ENCODE results near the gene TIGD2. TPM values are rescaled to one million over a fixed set of nuclear protein-coding genes. Genes with fewer than 3 reads are reported as not detected.

Gene TIGD2
- total and polyA plus RNA-seq, 3 donors from 2014 or later, result 4.0 to 11.5 (median 9.3) TPM

DNA sequence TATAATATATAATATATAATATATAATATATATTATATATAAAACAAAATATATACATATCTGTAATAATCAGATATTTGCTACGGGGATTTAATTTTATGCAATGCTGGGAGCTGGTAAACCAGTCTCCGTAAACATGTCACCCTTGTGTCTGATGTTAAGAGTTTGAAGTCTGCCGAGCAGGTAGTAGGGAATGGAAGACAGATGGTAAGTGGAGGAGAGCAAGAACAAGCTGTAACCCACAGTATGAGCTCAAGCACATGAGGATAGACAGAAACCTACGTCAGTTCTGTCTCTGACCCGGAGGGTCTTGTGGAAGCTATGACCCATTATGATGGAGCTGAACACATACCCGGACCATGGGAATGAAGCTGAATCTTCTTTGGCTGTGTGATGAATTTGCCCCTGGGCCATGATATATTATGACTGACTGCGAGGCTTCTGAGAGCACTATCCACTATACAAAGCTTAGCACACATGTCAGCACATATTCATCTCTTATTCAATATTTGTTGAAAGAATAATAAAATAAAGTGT lies 46.2 kb downstream of the TIGD2 start:
- TF ChIP-seq, protein P1, sequence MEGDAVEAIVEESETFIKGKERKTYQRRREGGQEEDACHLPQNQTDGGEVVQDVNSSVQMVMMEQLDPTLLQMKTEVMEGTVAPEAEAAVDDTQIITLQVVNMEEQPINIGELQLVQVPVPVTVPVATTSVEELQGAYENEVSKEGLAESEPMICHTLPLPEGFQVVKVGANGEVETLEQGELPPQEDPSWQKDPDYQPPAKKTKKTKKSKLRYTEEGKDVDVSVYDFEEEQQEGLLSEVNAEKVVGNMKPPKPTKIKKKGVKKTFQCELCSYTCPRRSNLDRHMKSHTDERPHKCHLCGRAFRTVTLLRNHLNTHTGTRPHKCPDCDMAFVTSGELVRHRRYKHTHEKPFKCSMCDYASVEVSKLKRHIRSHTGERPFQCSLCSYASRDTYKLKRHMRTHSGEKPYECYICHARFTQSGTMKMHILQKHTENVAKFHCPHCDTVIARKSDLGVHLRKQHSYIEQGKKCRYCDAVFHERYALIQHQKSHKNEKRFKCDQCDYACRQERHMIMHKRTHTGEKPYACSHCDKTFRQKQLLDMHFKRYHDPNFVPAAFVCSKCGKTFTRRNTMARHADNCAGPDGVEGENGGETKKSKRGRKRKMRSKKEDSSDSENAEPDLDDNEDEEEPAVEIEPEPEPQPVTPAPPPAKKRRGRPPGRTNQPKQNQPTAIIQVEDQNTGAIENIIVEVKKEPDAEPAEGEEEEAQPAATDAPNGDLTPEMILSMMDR (IDR thresholded peaks at IDR 0.05), result no peak
- TF ChIP-seq POLR2A (IDR thresholded peaks at IDR 0.05), result no peak
- DNase-seq, result no peak
- H3K4me3 ChIP-seq, result no peak overlapping the region
- H3K4me1 ChIP-seq, result peaks cover 5% of the 10 kb centered on the region
- H3K27ac ChIP-seq, result no peak overlapping the region
- H3K27me3 ChIP-seq, result no peaks in the 10 kb centered on the region
- H3K9me3 ChIP-seq, result no peaks in the 10 kb centered on the region
- no peaks in the 10 kb centered on the region for H3K36me3 ChIP-seq (ENCODE audit: low read depth, missing control alignments)
- intact Hi-C loops (cut with DNase I; ENCODE audit: low total_unique reads), result no loop called here
- 90 to 96% methylated on average over 7 of the region's 7 CpGs for WGBS, 2 donors

- intact Hi-C loops (cut with DNase I; ENCODE audit: low total_unique reads), result no loop called here
- H3K36me3 ChIP-seq (ENCODE audit: low read depth, missing control alignments), result no peaks in the 10 kb centered on the region
- DNase-seq, result no peak
- H3K9me3 ChIP-seq, result no peaks in the 10 kb centered on the region
- H3K27ac ChIP-seq, result no peak overlapping the region
- 15 to 32% methylated on average over 2 of the region's 2 CpGs for WGBS, 2 donors
- H3K4me3 ChIP-seq, result no peak overlapping the region
- no peaks in the 10 kb centered on the region for H3K27me3 ChIP-seq
- no peak for TF ChIP-seq POLR2A (IDR thresholded peaks at IDR 0.05)
- TF ChIP-seq, protein P1 (IDR thresholded peaks at IDR 0.05), result peak; percentile 44 to 72 (median 49)
- H3K4me1 ChIP-seq, result peaks cover 5% of the 10 kb centered on the region
Measured at GRCh38 chr4:89158884-89159503, 47.7 kb downstream of the TIGD2 start.

GRCh38 chr4:89160806-89161205 lies 49.5 kb downstream of the TIGD2 start:
- H3K27ac ChIP-seq, result no peak overlapping the region
- no peak for DNase-seq
- H3K9me3 ChIP-seq, result no peaks in the 10 kb centered on the region
- WGBS, 2 donors, result 78 to 82% methylated on average over 2 of the region's 2 CpGs
- TF ChIP-seq POLR2A (IDR thresholded peaks at IDR 0.05), result no peak
- TF ChIP-seq, protein P1 (IDR thresholded peaks at IDR 0.05), result no peak
- no peaks in the 10 kb centered on the region for H3K36me3 ChIP-seq (ENCODE audit: low read depth, missing control alignments)
- peaks cover 5% of the 10 kb centered on the region for H3K4me1 ChIP-seq
- no peak overlapping the region for H3K4me3 ChIP-seq
- intact Hi-C loops (cut with DNase I; ENCODE audit: low total_unique reads), result no loop called here
- H3K27me3 ChIP-seq, result no peaks in the 10 kb centered on the region

- WGBS, 2 donors, result 89 to 92% methylated on average over 2 of the region's 2 CpGs
- H3K4me1 ChIP-seq, result peaks cover 5% of the 10 kb centered on the region
- TF ChIP-seq, protein P1 (IDR thresholded peaks at IDR 0.05), result no peak
- TF ChIP-seq POLR2A (IDR thresholded peaks at IDR 0.05), result no peak
- H3K9me3 ChIP-seq, result no peaks in the 10 kb centered on the region
- H3K27me3 ChIP-seq, result no peaks in the 10 kb centered on the region
- H3K4me3 ChIP-seq, result no peak overlapping the region
- H3K27ac ChIP-seq, result no peak overlapping the region
- H3K36me3 ChIP-seq (ENCODE audit: low read depth, missing control alignments), result no peaks in the 10 kb centered on the region
- no peak for DNase-seq
- intact Hi-C loops (cut with DNase I; ENCODE audit: low total_unique reads), result no loop called here
Measured at GRCh38 chr4:89161841-89162240, 50.5 kb downstream of the TIGD2 start.

GRCh38 chr4:89162496-89162895 lies 51.2 kb downstream of the TIGD2 start:
- WGBS, 2 donors, result 77 to 84% methylated on average over 3 of the region's 3 CpGs
- no peaks in the 10 kb centered on the region for H3K36me3 ChIP-seq (ENCODE audit: low read depth, missing control alignments)
- H3K4me3 ChIP-seq, result no peak overlapping the region
- H3K4me1 ChIP-seq, result peaks cover 5% of the 10 kb centered on the region
- intact Hi-C loops (cut with DNase I; ENCODE audit: low total_unique reads), result no loop called here
- DNase-seq, result no peak
- H3K27me3 ChIP-seq, result no peaks in the 10 kb centered on the region
- TF ChIP-seq, protein P1 (IDR thresholded peaks at IDR 0.05), result no peak
- H3K9me3 ChIP-seq, result no peaks in the 10 kb centered on the region
- H3K27ac ChIP-seq, result no peak overlapping the region

Measured in testis (tissue), 3 donors.